ENCODE measurements around the gene NOP14.

- no peak for TF ChIP-seq POLR2A (IDR thresholded peaks at IDR 0.05)
- no peak for TF ChIP-seq CTCF (IDR thresholded peaks at IDR 0.05)
Measured at GRCh38 chr4:2941138-2942036, 21.8 kb downstream of the NOP14 start.

Measured in testis (tissue), 2 donors.